GM19099 (cell line): Measurements from ENCODE around the gene TNS3.

Source experiments
- POLR2A ChIP-seq: IDR thresholded peaks from 3 replicates; pipeline ENCODE4 v1.6.1; 2011; ENCODE audit warnings: low read depth; ENCODE audit not compliant: insufficient read length; ENCODE audit errors: extremely low read depth

The TNS3 gene

GRCh38 chr7:47574482-47575329, 7.2 kb downstream of the TNS3 start:
- no peak for TF ChIP-seq POLR2A

GRCh38 chr7:47573758-47574481, 8.0 kb downstream of the TNS3 start:
- TF ChIP-seq POLR2A, result no peak

- TF ChIP-seq POLR2A, result no peak
Measured at GRCh38 chr7:47572939-47573757, 8.8 kb downstream of the TNS3 start.

- TF ChIP-seq POLR2A, result no peak
Measured at GRCh38 chr7:47572094-47572445, 9.8 kb downstream of the TNS3 start.

- no peak for TF ChIP-seq POLR2A
Measured at GRCh38 chr7:47571331-47572093, 10.4 kb downstream of the TNS3 start.

GRCh38 chr7:47570649-47571050, 11.3 kb downstream of the TNS3 start:
- no peak for TF ChIP-seq POLR2A

GRCh38 chr7:47568547-47568946, 13.4 kb downstream of the TNS3 start:
- TF ChIP-seq POLR2A, result no peak

GRCh38 chr7:47568056-47568455, 13.9 kb downstream of the TNS3 start:
- TF ChIP-seq POLR2A, result no peak

- no peak for TF ChIP-seq POLR2A
Measured at GRCh38 chr7:47565640-47566250, 16.2 kb downstream of the TNS3 start.

GRCh38 chr7:47563521-47563920, 18.4 kb downstream of the TNS3 start:
- no peak for TF ChIP-seq POLR2A

- no peak for TF ChIP-seq POLR2A
Measured at GRCh38 chr7:47561715-47562446, 20.0 kb downstream of the TNS3 start.

GRCh38 chr7:47559306-47560220, 22.3 kb downstream of the TNS3 start:
- no peak for TF ChIP-seq POLR2A
